ENCODE results near the gene IFFO2.

Gene IFFO2

GRCh38 chr1:18949686-18950400, 6.6 kb downstream of the IFFO2 start:
- H3K27ac ChIP-seq: peak overlapping the region; percentile 57
- TF ChIP-seq, protein P1, sequence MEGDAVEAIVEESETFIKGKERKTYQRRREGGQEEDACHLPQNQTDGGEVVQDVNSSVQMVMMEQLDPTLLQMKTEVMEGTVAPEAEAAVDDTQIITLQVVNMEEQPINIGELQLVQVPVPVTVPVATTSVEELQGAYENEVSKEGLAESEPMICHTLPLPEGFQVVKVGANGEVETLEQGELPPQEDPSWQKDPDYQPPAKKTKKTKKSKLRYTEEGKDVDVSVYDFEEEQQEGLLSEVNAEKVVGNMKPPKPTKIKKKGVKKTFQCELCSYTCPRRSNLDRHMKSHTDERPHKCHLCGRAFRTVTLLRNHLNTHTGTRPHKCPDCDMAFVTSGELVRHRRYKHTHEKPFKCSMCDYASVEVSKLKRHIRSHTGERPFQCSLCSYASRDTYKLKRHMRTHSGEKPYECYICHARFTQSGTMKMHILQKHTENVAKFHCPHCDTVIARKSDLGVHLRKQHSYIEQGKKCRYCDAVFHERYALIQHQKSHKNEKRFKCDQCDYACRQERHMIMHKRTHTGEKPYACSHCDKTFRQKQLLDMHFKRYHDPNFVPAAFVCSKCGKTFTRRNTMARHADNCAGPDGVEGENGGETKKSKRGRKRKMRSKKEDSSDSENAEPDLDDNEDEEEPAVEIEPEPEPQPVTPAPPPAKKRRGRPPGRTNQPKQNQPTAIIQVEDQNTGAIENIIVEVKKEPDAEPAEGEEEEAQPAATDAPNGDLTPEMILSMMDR (conservative IDR thresholded peaks at IDR 0.05): no peak

GRCh38 chr1:18948913-18949685, 7.4 kb downstream of the IFFO2 start:
- TF ChIP-seq, protein P1 (conservative IDR thresholded peaks at IDR 0.05): peak; percentile 16; the same call in 1 of the 2 replicates
- H3K27ac ChIP-seq: peak overlapping the region; percentile 57

GRCh38 chr1:18948048-18948912, 8.2 kb downstream of the IFFO2 start:
- peak overlapping the region; percentile 57 for H3K27ac ChIP-seq
- TF ChIP-seq, protein P1 (conservative IDR thresholded peaks at IDR 0.05): no peak

DNA sequence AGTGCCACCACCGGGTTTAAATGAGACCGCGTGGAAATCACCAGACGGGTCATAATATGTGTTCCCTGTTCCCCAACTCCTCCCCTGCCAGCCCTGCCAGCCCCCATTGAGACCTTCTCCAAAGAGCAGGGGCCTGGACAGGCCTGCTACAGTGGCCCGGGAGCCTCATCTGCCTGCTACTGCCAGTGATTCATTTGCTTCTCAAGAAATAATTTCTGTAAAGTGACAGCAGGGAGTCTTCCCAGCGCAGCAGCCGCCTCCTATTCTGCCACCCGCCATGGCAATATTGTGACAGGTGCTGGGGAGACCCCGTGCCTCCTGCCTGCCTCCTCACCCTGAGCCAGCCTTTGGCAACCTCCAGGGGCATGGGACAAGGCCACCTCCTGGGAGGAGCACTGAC, 8.9 kb downstream of the IFFO2 start:
- no peak overlapping the region; the same call in 1 of the 2 replicates for H3K27ac ChIP-seq
- TF ChIP-seq, protein P1 (conservative IDR thresholded peaks at IDR 0.05): no peak

DNA sequence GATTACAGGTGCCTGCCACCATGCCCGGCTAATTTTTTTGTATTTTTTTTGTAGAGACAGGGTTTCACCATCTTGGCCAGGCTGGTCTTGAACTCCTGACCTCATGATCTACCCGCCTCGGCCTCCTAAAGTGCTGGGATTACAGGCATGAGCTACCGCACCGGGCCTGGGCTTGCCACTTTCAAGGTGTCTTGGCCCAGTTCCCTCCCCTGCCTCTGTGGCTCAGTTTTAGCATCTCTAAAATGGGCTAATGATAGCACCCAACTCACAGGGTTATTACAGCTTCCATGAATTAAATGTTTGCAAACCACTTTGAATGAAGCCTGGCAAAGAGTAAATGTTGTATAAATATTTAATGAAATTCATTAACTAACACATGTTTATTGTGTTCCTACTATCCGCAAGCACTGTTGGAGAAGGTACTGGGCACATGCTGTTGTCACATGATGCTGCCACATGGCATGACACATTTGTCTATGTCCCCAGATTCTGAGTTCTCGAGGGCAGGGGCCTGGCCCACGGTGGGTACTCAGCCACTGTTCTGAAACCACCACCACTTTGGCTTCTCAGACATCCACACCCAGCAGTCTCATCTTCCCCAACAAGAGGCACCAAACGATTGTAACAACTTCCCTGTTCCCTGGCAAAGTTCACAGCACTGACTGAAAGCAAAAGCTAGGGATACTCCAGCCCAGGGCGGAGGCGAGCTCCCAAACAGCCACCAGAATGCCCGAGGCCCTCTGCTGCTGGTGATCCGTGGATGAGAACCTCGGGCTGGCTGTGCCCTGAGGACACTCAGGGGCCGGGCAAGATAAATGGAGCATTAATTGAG, 9.7 kb downstream of the IFFO2 start:
- TF ChIP-seq, protein P1 (conservative IDR thresholded peaks at IDR 0.05): no peak
- H3K27ac ChIP-seq: no peak overlapping the region; the same call in 1 of the 2 replicates

DNA sequence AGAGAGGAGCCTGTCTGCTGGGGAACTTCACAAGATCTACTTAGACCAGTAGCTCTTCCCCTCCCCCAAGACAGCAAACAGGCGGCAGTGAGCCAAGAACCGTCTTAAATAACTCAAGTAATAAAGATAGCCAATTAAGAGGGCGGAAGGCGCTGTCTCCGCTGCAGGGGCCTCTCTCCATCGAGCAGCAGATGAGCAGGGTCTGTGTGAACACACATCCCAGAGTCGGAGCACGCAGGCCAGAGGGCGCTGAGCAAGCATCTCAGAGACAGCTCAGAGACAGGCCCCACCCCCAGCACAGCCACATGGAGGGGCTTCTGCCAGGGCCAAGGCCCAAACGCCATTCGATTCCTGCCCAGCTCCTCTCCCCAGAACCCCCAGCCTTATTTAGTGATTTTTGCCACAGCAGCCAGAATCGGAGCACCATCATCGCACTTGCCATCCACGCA, 11.1 kb downstream of the IFFO2 start:
- H3K27ac ChIP-seq: peak overlapping the region; percentile 61; the same call in 1 of the 2 replicates
- TF ChIP-seq, protein P1 (conservative IDR thresholded peaks at IDR 0.05): no peak
